ENCODE data around the gene SOWAHC.
"Not testable (repeated sequence)": the region's sequence is repeated elsewhere in the genome, so short reads cannot be mapped to it uniquely, and the experiment has no call there.

Gene SOWAHC

GRCh38 chr2:109615637-109616144 is 1.5 kb downstream of the SOWAHC start:
- no peak for DNase-seq (ENCODE audit: low read depth in 2 of 2)

DNA sequence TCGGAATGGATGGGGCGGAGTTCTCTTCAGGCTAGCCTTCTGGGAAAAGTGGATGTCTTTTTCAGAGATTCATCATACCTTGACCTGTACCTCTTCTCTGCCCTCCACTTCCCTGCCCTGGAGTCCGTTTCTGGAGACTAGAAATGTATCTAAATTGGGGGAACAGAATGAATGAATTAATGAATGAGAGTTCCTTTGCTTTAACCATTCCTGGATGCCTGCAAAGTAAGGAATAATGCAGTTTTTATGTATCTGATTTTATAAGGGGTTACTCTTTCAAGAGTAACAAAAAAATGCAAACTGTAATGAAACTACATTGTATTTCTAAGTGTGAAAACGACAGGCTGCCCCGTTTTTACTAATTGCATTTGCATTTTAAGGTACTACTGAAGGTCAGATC is 2.0 kb downstream of the SOWAHC start:
- no peak for DNase-seq (ENCODE audit: low read depth in 2 of 2)

DNA sequence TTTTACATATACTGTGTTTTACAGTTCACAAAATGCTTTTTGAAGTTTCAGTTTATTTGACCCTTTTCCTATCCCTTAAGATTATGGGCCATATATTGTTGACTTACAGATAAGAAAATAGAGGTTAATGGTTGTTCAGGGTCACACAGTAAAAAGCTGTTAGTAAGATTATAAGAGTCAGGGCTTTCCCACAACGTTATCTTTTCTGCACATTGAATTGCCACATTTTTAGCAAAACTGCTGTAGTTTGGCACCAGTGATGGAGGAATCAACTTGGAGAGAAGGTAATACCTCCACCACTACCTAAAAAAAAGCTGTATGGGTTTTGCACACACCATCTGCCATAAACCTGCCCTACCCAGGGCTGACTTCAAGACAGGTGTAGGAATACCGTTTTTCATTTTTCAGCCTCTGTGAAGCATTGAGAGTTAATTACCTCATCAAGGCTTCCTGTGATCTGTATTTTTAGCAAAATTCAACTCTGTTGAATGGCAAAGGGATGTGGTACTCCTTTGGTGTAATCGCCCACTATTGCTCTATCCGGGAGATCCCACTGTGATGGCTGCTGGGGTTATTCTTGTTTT is 5.0 kb downstream of the SOWAHC start:
- DNase-seq (ENCODE audit: low read depth in 2 of 2), result no peak

GRCh38 chr2:109623297-109623696 is 9.1 kb downstream of the SOWAHC start:
- no peak for DNase-seq (ENCODE audit: low read depth in 2 of 2)

DNA sequence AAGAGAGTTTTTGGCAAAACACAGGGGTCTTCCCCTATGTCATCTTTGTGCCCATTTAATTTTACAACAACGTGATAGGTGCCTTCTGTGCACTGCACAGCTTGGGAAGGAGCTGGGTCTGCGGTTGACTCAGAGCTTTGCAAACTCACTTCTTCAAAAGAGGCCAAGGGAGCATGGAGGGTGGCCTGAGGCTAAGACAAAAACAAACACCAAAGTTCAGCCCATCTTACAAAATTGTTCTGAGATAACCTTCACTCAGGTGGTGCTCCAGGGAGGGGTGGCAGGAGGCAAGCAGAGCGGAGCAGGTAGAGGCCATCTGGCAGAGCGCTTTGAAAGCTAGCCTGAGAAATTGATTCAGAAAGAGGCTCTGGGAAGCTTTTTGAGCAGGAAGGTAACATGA is 9.8 kb downstream of the SOWAHC start:
- DNase-seq (ENCODE audit: low read depth in 2 of 2), result no peak

DNA sequence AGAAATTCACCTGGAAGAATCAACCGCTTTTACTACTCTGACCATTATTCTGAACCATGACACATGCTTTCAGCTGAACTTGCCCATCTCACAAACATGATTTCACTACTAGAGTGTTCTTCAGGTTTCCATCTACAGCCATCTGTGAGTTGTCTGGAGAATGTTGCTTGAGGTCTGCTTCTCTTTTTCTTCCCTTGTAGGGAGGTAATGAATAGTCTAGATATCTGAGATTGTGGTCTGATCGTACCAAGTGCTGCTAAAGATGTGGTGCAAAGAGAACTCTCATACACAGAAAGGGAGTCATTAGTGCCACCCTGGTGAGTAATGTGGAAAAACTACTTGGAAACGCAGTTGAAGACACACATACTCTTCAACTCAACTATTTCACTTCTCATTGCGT is 10.2 kb downstream of the SOWAHC start:
- no peak for DNase-seq (ENCODE audit: low read depth in 2 of 2)

DNA sequence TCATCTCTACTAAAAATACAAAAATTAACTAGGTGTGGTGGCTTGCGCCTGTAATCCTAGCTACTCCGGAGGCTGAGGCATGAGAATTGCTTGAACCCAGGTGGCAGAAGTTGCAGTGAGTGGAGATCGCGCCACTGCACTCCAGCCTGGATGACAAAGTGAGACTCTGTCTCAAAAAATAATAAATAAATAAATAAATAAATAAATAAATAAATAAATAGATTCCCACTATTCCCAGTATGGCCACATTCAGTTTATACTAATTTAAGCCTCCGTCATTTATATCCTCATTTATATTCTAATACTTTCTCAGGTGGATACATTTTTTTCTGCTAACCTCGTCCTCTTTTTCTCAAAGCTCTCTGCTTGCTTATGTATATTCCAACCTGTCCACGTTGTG is 14.2 kb downstream of the SOWAHC start:
- not testable (repeated sequence) for DNase-seq (ENCODE audit: low read depth in 2 of 2)

GRCh38 chr2:109629867-109630266 is 15.7 kb downstream of the SOWAHC start:
- DNase-seq (ENCODE audit: low read depth in 2 of 2), result no peak

DNA sequence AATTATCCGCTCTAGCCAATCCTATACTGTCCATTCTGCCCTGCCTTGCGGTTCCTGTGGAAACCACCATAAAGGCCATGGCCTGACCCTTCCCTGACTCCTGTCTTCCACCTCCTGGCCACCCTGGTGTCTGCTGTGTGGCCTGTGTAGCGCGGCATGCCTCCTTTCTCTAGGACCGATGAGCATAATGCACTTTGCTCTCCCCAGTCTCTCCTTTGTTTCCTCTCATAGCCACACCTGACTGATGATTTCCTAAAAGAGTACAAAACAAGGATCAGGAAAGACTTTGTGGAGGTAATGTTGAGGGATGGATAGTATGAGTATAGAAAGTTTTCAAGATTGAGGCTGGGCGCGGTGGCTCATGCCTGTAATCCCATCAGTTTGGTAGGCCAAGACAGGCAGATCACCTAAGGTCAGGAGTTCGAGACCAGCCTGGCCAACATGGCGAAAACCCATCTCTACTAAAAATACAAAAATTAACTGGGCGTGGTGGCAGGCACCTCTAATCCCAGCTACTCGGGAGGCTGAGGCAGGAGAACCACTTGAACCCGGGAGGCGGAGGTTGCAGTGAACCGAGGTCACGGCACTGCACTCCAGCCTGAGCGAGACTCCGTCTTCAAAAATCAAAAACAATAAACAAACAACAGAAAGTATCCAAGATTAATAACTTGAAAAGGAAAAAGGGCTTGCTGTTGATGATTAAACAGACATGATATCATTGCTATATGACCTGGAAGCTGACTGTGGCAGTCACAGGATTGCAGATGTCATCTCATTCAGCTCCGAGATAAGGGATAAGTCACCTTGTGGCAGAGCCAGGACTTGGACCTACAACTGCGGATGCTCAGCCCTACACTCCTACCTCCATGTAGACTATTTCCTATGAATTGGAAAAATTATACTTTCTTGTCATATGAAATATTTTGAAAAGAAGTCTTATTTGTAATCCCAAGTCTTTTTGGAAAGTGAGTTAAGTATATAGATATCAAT is 16.6 kb downstream of the SOWAHC start:
- no peak for DNase-seq (ENCODE audit: low read depth in 2 of 2)

GRCh38 chr2:109631741-109632140 is 17.6 kb downstream of the SOWAHC start:
- DNase-seq (ENCODE audit: low read depth in 2 of 2), result no peak

- DNase-seq (ENCODE audit: low read depth in 2 of 2), result no peak
Measured at GRCh38 chr2:109632158-109632789, 18.1 kb downstream of the SOWAHC start.

GRCh38 chr2:109633284-109633961 is 19.3 kb downstream of the SOWAHC start:
- no peak for DNase-seq (ENCODE audit: low read depth in 2 of 2)

DNA sequence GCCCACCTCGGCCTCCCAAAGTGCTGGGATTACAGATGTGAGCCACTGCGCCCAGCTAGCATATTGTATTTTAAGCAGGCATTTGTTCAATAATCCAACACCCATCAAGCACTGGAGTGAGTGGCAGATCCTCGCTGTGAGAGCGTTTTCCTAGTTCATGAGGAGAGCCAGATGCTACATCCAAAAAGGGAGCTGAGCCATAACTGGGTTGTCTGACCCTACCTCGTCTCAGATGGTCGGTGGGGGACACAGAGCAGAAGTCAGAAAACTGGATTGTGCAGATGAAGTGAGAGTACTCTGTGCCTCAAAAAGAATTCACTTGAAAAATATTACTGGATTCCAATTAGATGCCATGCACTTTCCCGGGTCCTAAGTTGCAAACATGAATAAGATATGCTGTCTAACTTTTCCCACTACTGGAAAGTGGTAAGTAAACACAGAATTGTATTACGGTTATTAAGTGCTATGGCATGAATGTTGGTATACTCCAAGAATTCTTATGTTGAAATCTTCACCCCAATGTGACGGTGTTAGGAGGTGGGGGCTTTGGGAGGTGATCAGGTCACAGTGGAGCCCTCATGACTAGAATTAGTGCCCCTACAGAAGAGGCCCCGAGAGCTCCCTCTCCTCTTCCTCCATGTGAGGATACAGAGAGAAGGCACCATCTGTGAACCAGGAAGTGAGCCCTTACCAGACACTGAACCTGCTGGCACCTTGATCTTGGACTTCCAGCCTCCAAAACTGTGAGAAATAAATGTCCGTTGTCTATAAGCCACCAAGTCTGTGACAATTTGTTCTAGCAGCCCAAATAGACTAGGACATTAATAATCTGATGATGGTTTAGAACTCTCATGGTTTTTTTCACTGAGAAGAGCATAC is 21.5 kb downstream of the SOWAHC start:
- no peak for DNase-seq (ENCODE audit: low read depth in 2 of 2)

DNA sequence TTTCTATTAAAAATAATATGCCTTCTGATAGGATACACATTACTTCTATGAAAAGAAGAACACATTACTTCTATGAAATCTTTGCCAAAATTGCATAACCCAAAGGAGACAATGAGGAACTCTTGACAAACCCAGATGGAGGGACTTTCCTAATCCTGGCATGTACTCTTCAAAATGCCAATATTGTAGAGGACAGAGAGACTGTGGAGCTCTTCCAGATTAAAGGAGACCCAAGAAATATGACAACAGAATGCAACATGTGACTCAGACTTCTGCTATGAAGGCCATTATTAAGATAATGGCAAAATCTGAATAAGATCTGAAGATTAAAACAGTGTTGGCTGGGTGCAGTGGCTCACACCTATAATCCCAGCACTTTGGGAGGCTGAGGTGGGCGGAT is 22.2 kb downstream of the SOWAHC start:
- DNase-seq (ENCODE audit: low read depth in 2 of 2), result no peak

- no peak for DNase-seq (ENCODE audit: low read depth in 2 of 2)
Measured at GRCh38 chr2:109637749-109638570, 23.8 kb downstream of the SOWAHC start.

DNA sequence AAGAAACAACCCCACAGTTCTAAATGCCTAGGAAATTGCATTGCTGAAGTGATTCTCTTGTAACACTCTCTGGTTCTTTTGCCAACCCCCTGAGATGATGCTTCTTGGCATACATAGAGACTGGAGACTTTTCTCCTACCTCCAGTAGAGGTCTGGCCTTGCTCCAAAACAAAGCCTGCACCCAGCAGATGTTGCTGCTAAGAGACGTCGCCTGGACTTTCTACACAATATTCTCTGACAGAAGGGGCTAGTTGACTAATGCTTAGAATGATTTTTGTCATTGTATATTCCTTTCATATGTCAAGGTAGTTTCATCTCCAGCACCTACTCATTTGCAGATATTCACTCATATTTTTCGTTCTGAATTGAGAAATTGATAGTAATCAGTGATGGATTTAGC is 24.6 kb downstream of the SOWAHC start:
- no peak for DNase-seq (ENCODE audit: low read depth in 2 of 2)

DNA sequence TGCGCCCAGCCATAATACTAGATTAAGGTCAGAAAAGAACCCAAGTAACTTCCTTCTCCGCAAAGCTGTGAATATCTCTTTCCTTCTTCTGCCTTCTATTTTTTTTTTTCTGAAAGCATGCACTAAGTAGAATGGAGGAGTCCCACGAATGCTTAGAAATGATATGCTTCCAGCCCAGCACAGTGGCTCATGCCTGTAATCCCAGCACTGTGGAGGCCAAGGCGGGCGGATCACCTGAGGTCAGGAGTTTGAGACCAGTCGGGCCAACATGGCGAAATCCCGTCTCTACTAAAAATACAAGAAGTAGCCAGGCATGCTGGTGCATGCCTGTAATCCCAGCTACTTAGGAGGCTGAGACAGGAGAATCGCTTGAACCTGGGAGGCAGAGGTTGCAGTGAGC is 25.8 kb downstream of the SOWAHC start:
- not testable (repeated sequence) for DNase-seq (ENCODE audit: low read depth in 2 of 2)

DNA sequence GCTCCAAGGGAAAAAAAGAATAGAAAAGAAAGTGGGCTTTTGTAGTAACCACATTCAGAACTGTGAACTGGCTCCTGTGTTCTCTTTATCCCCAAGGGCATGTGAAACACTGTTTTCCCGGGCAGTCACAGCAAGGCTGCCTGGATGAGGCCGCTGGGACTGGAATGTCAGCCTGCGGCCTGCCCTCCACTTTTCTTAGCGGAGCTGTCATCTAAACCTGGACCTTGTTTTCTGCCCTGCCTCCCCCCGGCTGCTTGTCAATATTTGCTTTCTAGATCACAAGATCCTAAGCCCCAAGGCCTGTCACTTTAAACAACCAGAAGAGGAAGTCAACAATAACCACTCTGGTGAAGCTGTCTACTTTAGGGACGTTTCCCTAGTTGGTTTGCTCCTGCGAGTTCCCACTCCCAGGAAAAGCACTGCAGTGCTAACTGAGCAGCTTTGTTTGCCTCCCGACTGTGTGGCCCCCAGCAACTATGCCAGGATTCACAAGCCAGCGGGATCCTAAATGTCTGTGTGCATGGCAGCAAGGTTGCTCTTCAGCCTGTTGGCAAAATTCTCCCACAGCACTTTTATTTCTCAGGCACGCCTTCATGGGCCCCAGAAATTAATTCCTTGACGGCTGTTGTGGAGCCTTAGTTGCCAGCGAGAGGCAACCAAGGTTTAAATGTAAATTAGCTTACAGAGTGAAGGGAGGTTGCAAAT is 30.6 kb downstream of the SOWAHC start:
- DNase-seq (ENCODE audit: low read depth in 2 of 2), result no peak

DNA sequence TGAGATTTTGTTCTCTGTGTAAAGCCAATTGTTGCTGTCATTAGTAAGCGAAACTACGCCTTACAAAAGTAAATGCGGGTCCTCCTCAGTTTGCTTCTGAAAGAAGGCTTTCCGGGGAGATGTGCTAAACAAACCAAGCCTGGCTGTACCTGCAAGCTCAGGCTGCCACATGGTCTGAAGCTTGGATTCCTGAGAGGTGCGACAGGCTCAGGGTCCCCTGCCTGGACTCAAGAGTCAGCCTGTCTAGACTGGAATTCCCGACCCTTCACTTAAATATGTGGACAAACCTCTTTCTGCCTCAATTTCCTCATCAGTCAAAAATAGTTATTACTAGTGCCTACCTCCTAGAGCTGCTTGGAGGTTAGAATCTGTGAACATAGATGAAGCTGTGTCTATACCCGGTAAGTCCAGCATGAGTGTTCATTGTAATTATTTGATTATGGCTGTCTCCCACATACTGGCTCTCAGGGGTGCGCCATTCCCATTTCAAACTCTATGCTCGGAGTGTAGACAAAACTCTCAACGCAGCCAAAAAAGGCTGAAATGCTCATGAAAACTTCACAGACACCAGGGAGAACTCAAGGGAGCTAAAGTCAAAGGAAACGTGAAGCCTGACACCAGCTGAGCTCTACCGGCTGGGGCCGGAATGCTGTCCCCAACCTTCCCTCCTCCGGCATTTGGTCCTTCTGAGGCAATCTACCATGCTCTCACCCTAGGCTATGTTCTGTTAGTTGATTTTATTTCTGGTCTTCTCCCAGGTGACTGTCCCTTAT is 31.4 kb downstream of the SOWAHC start:
- no peak for DNase-seq (ENCODE audit: low read depth in 2 of 2)

Measured in stimulated activated CD8-positive, alpha-beta memory T cell treated with anti-CD3 and anti-CD28 coated beads, Interleukin-15, amount 100 ng/mL, for 4 hours (primary cell).